Neuronal stem cell (in vitro differentiated cells): ENCODE measurements around the gene CRAT.

Experiments
- DNase-seq: peaks from one replicate; pipeline ENCODE4 v3.0.0-alpha.2; 2013; ENCODE audit warnings: low spot score
- H2AFZ ChIP-seq: one replicate; pipeline ENCODE4 v1.6.1; 2013; ENCODE audit warnings: mild to moderate bottlenecking, low read length, inconsistent platforms
- H2AK5ac ChIP-seq: 2 replicates; pipeline ENCODE4 v1.6.1; 2013; ENCODE audit warnings: low read depth, mild to moderate bottlenecking, inconsistent platforms, low read length, moderate library complexity, mixed read lengths
- H2BK120ac ChIP-seq: 2 replicates; pipeline ENCODE4 v1.6.1; 2013; ENCODE audit warnings: low read depth, mild to moderate bottlenecking, inconsistent platforms, low read length, moderate library complexity, mixed read lengths
- H2BK12ac ChIP-seq: one replicate; pipeline ENCODE4 v1.6.1; 2013; ENCODE audit warnings: low read length, inconsistent platforms
- H2BK15ac ChIP-seq: 2 replicates; pipeline ENCODE4 v1.6.1; 2013; ENCODE audit warnings: mild to moderate bottlenecking, low read length, inconsistent platforms, mixed read lengths
- H2BK5ac ChIP-seq: one replicate; pipeline ENCODE4 v1.6.1; 2013; ENCODE audit warnings: inconsistent platforms, mild to moderate bottlenecking, low read length, moderate library complexity
- H3K14ac ChIP-seq: one replicate; pipeline ENCODE4 v1.6.1; 2013; ENCODE audit warnings: low read length, inconsistent platforms
- H3K18ac ChIP-seq: 2 replicates; pipeline ENCODE4 v1.6.1; 2013; ENCODE audit warnings: low read length, inconsistent platforms
- H3K23ac ChIP-seq: 2 replicates; pipeline ENCODE4 v1.6.1; 2013; ENCODE audit warnings: low read depth, mild to moderate bottlenecking, mixed read lengths, low read length, inconsistent platforms; ENCODE audit not compliant: poor library complexity
- H3K27ac ChIP-seq: replicated peaks from 3 replicates; pipeline ENCODE4 v1.5.1; 2013; ENCODE audit warnings: low read length, inconsistent platforms
- H3K27me3 ChIP-seq, 3 experiments: 2 replicates each; pipeline ENCODE4 v1.6.1; 2013; ENCODE audit warnings: low read length in 3 of 3, mild to moderate bottlenecking in 2 of 3, inconsistent platforms in 1 of 3, low read depth in 1 of 3, mixed read lengths in 1 of 3, moderate library complexity in 1 of 3; ENCODE audit not compliant: control insufficient read depth in 3 of 3, insufficient read depth in 3 of 3
- H3K36me3 ChIP-seq, 2 donors: replicated peaks in 1 of 2; 2 replicates each; pipeline ENCODE4 v1.6.1; 2013; ENCODE audit warnings: low read length in 2 of 2; ENCODE audit not compliant: control insufficient read depth in 2 of 2, insufficient read depth in 2 of 2
- H3K4ac ChIP-seq: 2 replicates; pipeline ENCODE4 v1.6.1; 2013; ENCODE audit warnings: inconsistent platforms, mild to moderate bottlenecking, low read length, moderate library complexity
- H3K4me1 ChIP-seq, 2 donors: 1 replicate in 1 of 2; 2 replicates in 1 of 2; pipeline ENCODE4 v1.6.1; 2013; ENCODE audit warnings: low read length in 2 of 2, low read depth in 1 of 2; ENCODE audit not compliant: control insufficient read depth in 2 of 2, insufficient read depth in 1 of 2
- H3K4me2 ChIP-seq: one replicate; pipeline ENCODE4 v1.6.1; 2013; ENCODE audit warnings: mild to moderate bottlenecking, low read length, inconsistent platforms; ENCODE audit not compliant: insufficient read depth, poor library complexity, severe bottlenecking
- H3K4me3 ChIP-seq, 2 donors: 2 replicates each; pipeline ENCODE4 v1.5.1; 2013; ENCODE audit warnings: low read length in 2 of 2, mild to moderate bottlenecking in 2 of 2, inconsistent platforms in 1 of 2, moderate library complexity in 1 of 2
- H3K79me1 ChIP-seq: one replicate; pipeline ENCODE4 v1.6.1; 2013; ENCODE audit warnings: low read depth, mild to moderate bottlenecking, inconsistent platforms, low read length, moderate library complexity
- H3K9ac ChIP-seq: one replicate; pipeline ENCODE4 v1.6.1; 2013; ENCODE audit warnings: mild to moderate bottlenecking, low read depth, low read length, inconsistent platforms; ENCODE audit not compliant: poor library complexity
- H3K9me3 ChIP-seq, 2 donors: replicated peaks in 1 of 2; 2 replicates each; pipeline versions ENCODE3 to v1.6.1; 2013; ENCODE audit warnings: low read length in 2 of 2, mild to moderate bottlenecking in 2 of 2, inconsistent platforms in 1 of 2, low read depth in 1 of 2, mixed read lengths in 1 of 2, moderate library complexity in 1 of 2; ENCODE audit not compliant: control insufficient read depth in 2 of 2, insufficient read depth in 1 of 2
- H4K8ac ChIP-seq: one replicate; pipeline ENCODE4 v1.6.1; 2013; ENCODE audit warnings: low read depth, mild to moderate bottlenecking, inconsistent platforms, low read length, moderate library complexity
- H4K91ac ChIP-seq: one replicate; pipeline ENCODE4 v1.6.1; 2013; ENCODE audit warnings: low read length, low read depth, mild to moderate bottlenecking, inconsistent platforms; ENCODE audit not compliant: poor library complexity
- WGBS, 2 donors: extraction: QIAGEN DNeasy Blood & Tissue Kit; methylation state at CpG; one replicate each; pipeline ENCODE4 v1.1.7; 2013; ENCODE audit warnings: missing lambda C conversion rate in 2 of 2, mixed read lengths in 1 of 2; ENCODE audit not compliant: insufficient read length in 2 of 2, insufficient replicate concordance in 1 of 2; ENCODE audit errors: extremely low coverage in 2 of 2; 5-methylcytosine and 5-hydroxymethylcytosine counted together

The CRAT gene

GRCh38 chr9:129069862-129070641, 40.5 kb downstream of the CRAT start:
- Histone ChIP-seq H3K9me3 (no peaks in the 10 kb centered on the region), H3K27ac (no peak overlapping the region), H3K4ac (no peak overlapping the region), H3K4me2 (no peak overlapping the region), H3K27me3 (no peaks in the 10 kb centered on the region), H3K4me3 (no peak overlapping the region), H4K8ac (no peak overlapping the region), H2BK5ac (no peak overlapping the region), H3K18ac (no peak overlapping the region), H2AFZ (no peak overlapping the region), H3K9ac (no peak overlapping the region), H3K79me1 (no peaks in the 10 kb centered on the region), H3K36me3 (peaks cover 32 to 51% of the 10 kb centered on the region in 2 donors), H3K23ac (peak overlapping the region; percentile 43), H4K91ac (no peak overlapping the region), H3K4me1 (peaks cover 0 to 3% of the 10 kb centered on the region in 2 donors), H2BK12ac (peak overlapping the region; percentile 22), H2BK120ac (no peak overlapping the region), H3K14ac (no peak overlapping the region), H2BK15ac (no peak overlapping the region), H2AK5ac (no peak overlapping the region)
- no CpG with 5 or more reads among the region's 26 CpGs for WGBS, 2 donors
- DNase-seq = no peak

- Histone ChIP-seq H2BK120ac (no peak overlapping the region), H4K91ac (no peak overlapping the region), H3K14ac (no peak overlapping the region), H2BK12ac (no peak overlapping the region), H3K79me1 (no peaks in the 10 kb centered on the region), H2BK5ac (no peak overlapping the region), H3K9me3 (no peaks in the 10 kb centered on the region), H2AFZ (no peak overlapping the region), H3K4me2 (no peak overlapping the region), H3K18ac (peak overlapping the region; percentile 41), H3K36me3 (peaks cover 33 to 57% of the 10 kb centered on the region in 2 donors), H3K4ac (no peak overlapping the region), H3K27me3 (no peaks in the 10 kb centered on the region), H3K23ac (peak overlapping the region; percentile 93), H3K27ac (no peak overlapping the region), H3K9ac (no peak overlapping the region), H2AK5ac (no peak overlapping the region), H3K4me3 (no peak overlapping the region), H2BK15ac (no peak overlapping the region), H3K4me1 (peaks cover 0 to 3% of the 10 kb centered on the region in 2 donors), H4K8ac (no peak overlapping the region)
- WGBS, 2 donors = no CpG with 5 or more reads among the region's 31 CpGs
- no peak for DNase-seq
These were observed 41.4 kb downstream of the CRAT start for GRCh38 chr9:129068990-129069861.

GRCh38 chr9:129068110-129068509, 42.5 kb downstream of the CRAT start:
- Histone ChIP-seq H2BK12ac (no peak overlapping the region), H3K4me3 (no peak overlapping the region), H2BK15ac (no peak overlapping the region), H2BK120ac (no peak overlapping the region), H3K27ac (no peak overlapping the region), H2AK5ac (no peak overlapping the region), H3K79me1 (no peaks in the 10 kb centered on the region), H3K36me3 (peaks cover 36 to 57% of the 10 kb centered on the region in 2 donors), H3K4me2 (no peak overlapping the region), H3K9ac (no peak overlapping the region), H2AFZ (no peak overlapping the region), H3K14ac (no peak overlapping the region), H4K91ac (no peak overlapping the region), H3K4me1 (peaks cover 0 to 3% of the 10 kb centered on the region in 2 donors), H2BK5ac (no peak overlapping the region), H3K9me3 (no peaks in the 10 kb centered on the region), H3K18ac (no peak overlapping the region), H3K27me3 (no peaks in the 10 kb centered on the region), H3K4ac (no peak overlapping the region), H3K23ac (no peak overlapping the region), H4K8ac (no peak overlapping the region)
- WGBS, 2 donors = no CpG with 5 or more reads among the region's 19 CpGs
- no peak for DNase-seq

- Histone ChIP-seq H3K4ac (no peak overlapping the region), H3K23ac (no peak overlapping the region), H3K9me3 (no peaks in the 10 kb centered on the region), H3K9ac (no peak overlapping the region), H3K4me1 (no peaks in the 10 kb centered on the region), H3K36me3 (peaks cover 36 to 61% of the 10 kb centered on the region in 2 donors), H2BK5ac (no peak overlapping the region), H3K27me3 (no peaks in the 10 kb centered on the region), H3K14ac (no peak overlapping the region), H2BK120ac (no peak overlapping the region), H3K27ac (no peak overlapping the region), H2BK15ac (no peak overlapping the region), H3K79me1 (no peaks in the 10 kb centered on the region), H4K91ac (no peak overlapping the region), H3K4me3 (no peak overlapping the region), H3K18ac (no peak overlapping the region), H2AK5ac (no peak overlapping the region), H2AFZ (no peak overlapping the region), H4K8ac (no peak overlapping the region), H2BK12ac (no peak overlapping the region), H3K4me2 (no peak overlapping the region)
- DNase-seq = no peak
- no CpG with 5 or more reads among the region's 8 CpGs for whole genome bisulfite sequencing, 2 donors
These were observed 46.1 kb downstream of the CRAT start for GRCh38 chr9:129064499-129064908.
